ENCODE results near the gene TRERF1. TPM values are rescaled to one million over a fixed set of nuclear protein-coding genes. Genes with fewer than 3 reads are reported as not detected.

TRERF1 gene
- total RNA-seq, 6 experiments from 2014 or later = 0.29 to 1.2 (median 0.60) TPM

DNA sequence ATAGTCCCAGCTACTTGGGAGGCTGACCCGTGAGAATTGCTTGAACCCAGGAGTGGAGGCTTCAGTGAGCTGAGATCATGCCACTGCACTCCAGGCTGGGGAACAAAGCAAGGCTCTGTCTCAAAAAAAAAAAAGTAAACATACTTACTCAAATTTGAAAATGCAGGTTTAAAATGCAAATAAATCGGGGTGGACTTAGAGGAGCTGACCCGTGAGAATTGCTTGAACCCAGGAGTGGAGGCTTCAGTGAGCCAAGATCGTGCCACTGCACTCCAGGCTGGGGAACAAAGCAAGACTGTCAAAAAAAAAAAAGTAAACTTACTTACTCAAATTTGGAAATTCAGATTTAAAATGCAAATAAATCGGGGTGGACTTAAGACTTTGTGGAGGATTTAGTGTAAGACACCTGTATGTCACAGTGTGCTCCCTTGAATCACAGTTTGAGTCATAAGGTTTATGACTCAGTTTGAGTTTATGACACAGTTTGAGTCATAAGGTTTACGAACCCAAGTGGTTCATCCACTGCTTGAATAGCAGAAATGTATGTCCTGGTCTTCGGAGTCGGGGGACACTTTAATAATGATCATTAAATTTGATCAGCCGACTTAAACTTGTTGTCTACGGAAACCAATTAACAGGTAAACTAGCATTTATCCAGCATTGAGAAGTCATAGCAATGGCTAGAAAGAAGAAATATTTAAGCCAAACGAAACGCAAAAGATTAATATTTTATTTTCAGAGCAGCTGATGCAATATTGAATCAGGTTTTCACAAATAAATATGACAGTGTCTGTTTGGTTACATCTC lies 227.3 kb downstream of the TRERF1 start:
- no peak for ATAC-seq
- WGBS (ENCODE audit: insufficient coverage, low coverage, low lambda C conversion rate, missing lambda C conversion rate) = 70% methylated on average over 12 of the region's 12 CpGs
- intact Hi-C loops (cut with DNase I) = loop anchor here in 1 of 2 donors (10.0 kb wide), 1 partner anchor 60 kb away; no protein-coding TSS in a partner anchor
- Histone ChIP-seq H3K27ac (no peak overlapping the region), H3K4me3 (no peak overlapping the region), H3K9me3 (no peaks in the 10 kb centered on the region), H3K4me1 (peaks cover 0 to 9% (median 0%) of the 10 kb centered on the region in 4 donors), H3K27me3 (no peaks in the 10 kb centered on the region), H3K36me3 (no peaks in the 10 kb centered on the region)
- TF ChIP-seq, protein P1, sequence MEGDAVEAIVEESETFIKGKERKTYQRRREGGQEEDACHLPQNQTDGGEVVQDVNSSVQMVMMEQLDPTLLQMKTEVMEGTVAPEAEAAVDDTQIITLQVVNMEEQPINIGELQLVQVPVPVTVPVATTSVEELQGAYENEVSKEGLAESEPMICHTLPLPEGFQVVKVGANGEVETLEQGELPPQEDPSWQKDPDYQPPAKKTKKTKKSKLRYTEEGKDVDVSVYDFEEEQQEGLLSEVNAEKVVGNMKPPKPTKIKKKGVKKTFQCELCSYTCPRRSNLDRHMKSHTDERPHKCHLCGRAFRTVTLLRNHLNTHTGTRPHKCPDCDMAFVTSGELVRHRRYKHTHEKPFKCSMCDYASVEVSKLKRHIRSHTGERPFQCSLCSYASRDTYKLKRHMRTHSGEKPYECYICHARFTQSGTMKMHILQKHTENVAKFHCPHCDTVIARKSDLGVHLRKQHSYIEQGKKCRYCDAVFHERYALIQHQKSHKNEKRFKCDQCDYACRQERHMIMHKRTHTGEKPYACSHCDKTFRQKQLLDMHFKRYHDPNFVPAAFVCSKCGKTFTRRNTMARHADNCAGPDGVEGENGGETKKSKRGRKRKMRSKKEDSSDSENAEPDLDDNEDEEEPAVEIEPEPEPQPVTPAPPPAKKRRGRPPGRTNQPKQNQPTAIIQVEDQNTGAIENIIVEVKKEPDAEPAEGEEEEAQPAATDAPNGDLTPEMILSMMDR (IDR thresholded peaks at IDR 0.05) = no peak
- TF ChIP-seq POLR2A (IDR thresholded peaks at IDR 0.05) = no peak
- DNase-seq = no peak

DNA sequence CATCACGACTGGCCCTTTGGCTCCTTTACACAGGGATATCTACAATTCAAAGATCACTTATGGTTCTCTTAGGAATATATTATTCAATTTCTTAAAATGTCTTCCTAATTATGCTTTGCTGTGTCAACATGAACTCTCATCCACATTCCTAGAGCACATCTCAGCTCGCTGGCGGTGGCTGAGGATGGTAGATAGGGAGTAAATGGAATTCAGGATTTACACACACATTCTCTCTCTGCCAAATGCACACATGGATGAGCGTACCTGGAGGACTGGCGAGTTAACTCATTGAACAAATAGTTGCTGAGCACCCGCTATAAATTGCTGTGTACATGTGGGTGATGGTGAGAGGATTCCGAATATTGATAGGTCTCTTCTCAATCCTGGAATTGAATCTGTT lies 229.3 kb downstream of the TRERF1 start:
- intact Hi-C loops (cut with DNase I) = loop anchor here in 1 of 2 donors (10.0 kb wide), 1 partner anchor 58 kb away; no protein-coding TSS in a partner anchor
- H3K27ac ChIP-seq = no peak overlapping the region
- no peaks in the 10 kb centered on the region for H3K27me3 ChIP-seq
- H3K9me3 ChIP-seq = no peaks in the 10 kb centered on the region
- H3K4me3 ChIP-seq = no peak overlapping the region
- no peak for DNase-seq
- 86% methylated on average over 6 of the region's 7 CpGs for WGBS (ENCODE audit: insufficient coverage, low coverage, low lambda C conversion rate, missing lambda C conversion rate)
- TF ChIP-seq, protein P1 (IDR thresholded peaks at IDR 0.05) = no peak
- TF ChIP-seq POLR2A (IDR thresholded peaks at IDR 0.05) = no peak
- ATAC-seq = no peak
- peaks cover 0 to 9% (median 0%) of the 10 kb centered on the region in 4 donors for H3K4me1 ChIP-seq
- no peaks in the 10 kb centered on the region for H3K36me3 ChIP-seq

DNA sequence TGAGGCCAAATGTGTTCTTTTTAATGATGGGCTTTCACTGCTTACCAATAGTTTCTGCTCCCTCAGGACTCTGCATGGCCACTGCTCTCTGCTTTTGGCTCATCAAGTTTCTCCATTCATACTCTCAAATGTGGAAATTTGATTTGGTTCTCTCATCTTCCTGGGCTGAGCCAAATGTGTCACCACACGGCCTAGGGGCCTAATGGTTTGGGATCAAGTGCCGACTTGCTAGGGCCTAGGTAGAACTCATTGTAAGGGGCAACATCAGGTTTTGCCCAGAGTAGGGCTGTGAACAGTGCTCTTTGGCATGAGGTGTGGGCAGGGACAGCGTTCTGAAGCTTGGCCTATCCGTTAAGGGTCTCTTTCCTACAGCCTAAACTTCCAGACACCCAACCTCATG lies 230.2 kb downstream of the TRERF1 start:
- TF ChIP-seq, protein P1 (IDR thresholded peaks at IDR 0.05) = no peak
- no peak for TF ChIP-seq POLR2A (IDR thresholded peaks at IDR 0.05)
- no peak for ATAC-seq
- H3K27me3 ChIP-seq = no peaks in the 10 kb centered on the region
- H3K9me3 ChIP-seq = no peaks in the 10 kb centered on the region
- no peak for DNase-seq
- intact Hi-C loops (cut with DNase I) = loop anchor here in 1 of 2 donors (10.0 kb wide), 1 partner anchor 57 kb away; no protein-coding TSS in a partner anchor
- no peak overlapping the region for H3K4me3 ChIP-seq
- peaks cover 0 to 8% (median 4%) of the 10 kb centered on the region in 4 donors for H3K4me1 ChIP-seq
- no peak overlapping the region for H3K27ac ChIP-seq
- no peaks in the 10 kb centered on the region for H3K36me3 ChIP-seq
- WGBS (ENCODE audit: insufficient coverage, low coverage, low lambda C conversion rate, missing lambda C conversion rate) = 83% methylated on average over 3 of the region's 4 CpGs

DNA sequence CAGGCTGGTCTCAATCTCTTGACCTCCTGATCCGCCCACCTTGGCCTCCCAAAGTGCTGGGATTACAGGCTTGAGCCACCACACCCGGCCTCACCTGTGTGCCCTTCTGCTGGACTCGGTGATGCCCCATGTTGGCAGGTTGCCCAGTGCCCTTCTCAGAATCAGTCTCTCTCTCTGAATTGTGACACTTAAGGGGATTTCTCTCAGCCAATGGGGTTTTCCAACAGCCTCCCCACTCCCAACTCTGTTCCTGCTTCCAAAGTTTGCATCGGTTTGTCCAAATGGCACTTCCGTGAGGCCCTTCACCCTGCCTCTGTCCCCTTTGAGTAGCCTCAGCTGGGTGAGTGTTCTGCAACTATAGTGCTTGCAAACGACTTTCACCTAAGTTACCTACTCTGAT lies 230.9 kb downstream of the TRERF1 start:
- intact Hi-C loops (cut with DNase I) = loop anchor here in 1 of 2 donors (10.0 kb wide), 1 partner anchor 56 kb away; no protein-coding TSS in a partner anchor
- no peak overlapping the region for H3K27ac ChIP-seq
- no peaks in the 10 kb centered on the region for H3K36me3 ChIP-seq
- TF ChIP-seq, protein P1 (IDR thresholded peaks at IDR 0.05) = no peak
- no peak for TF ChIP-seq POLR2A (IDR thresholded peaks at IDR 0.05)
- WGBS (ENCODE audit: insufficient coverage, low coverage, low lambda C conversion rate, missing lambda C conversion rate) = 57% methylated on average over 5 of the region's 6 CpGs
- DNase-seq (no peak), ATAC-seq (no peak)
- H3K27me3 ChIP-seq = no peaks in the 10 kb centered on the region
- no peak overlapping the region for H3K4me3 ChIP-seq
- H3K4me1 ChIP-seq = peaks cover 0 to 9% (median 4%) of the 10 kb centered on the region in 4 donors
- H3K9me3 ChIP-seq = no peaks in the 10 kb centered on the region
